Cerebellar cortex (tissue), 1 donor: ENCODE results near the gene PGAM2.

Experiments used
- DNase-seq: peaks from one replicate; pipeline ENCODE4 v3.0.0-alpha.2; 2015; ENCODE audit warnings: low spot score

Gene PGAM2

GRCh38 chr7:44064791-44065430 is 456 bp downstream of the PGAM2 start:
- no peak for DNase-seq

GRCh38 chr7:44063894-44064651 is 1.3 kb downstream of the PGAM2 start:
- DNase-seq, result peak; percentile 49

GRCh38 chr7:44063547-44063893 is 1.8 kb downstream of the PGAM2 start:
- no peak for DNase-seq

- DNase-seq, result no peak
Measured at GRCh38 chr7:44062903-44063295, 2.5 kb downstream of the PGAM2 start.

GRCh38 chr7:44062180-44062902 is 3.0 kb downstream of the PGAM2 start:
- DNase-seq, result no peak

GRCh38 chr7:44061645-44062179 is 3.7 kb downstream of the PGAM2 start:
- DNase-seq, result no peak

- DNase-seq, result no peak
Measured at GRCh38 chr7:44060948-44061644, 4.3 kb downstream of the PGAM2 start.

GRCh38 chr7:44060091-44060947 is 5.0 kb downstream of the PGAM2 start:
- no peak for DNase-seq

- no peak for DNase-seq
Measured at GRCh38 chr7:44059219-44060090, 5.9 kb downstream of the PGAM2 start.

GRCh38 chr7:44058759-44059218 is 6.6 kb downstream of the PGAM2 start:
- DNase-seq, result no peak

GRCh38 chr7:44057849-44058758 is 7.3 kb downstream of the PGAM2 start:
- no peak for DNase-seq

- no peak for DNase-seq
Measured at GRCh38 chr7:44057181-44057848, 8.1 kb downstream of the PGAM2 start.

- DNase-seq, result no peak
Measured at GRCh38 chr7:44056681-44057080, 8.7 kb downstream of the PGAM2 start.

- no peak for DNase-seq
Measured at GRCh38 chr7:44052771-44053365, 12.5 kb downstream of the PGAM2 start.

- DNase-seq, result no peak
Measured at GRCh38 chr7:44051611-44052220, 13.7 kb downstream of the PGAM2 start.

GRCh38 chr7:44050915-44051560 is 14.3 kb downstream of the PGAM2 start:
- no peak for DNase-seq
